Fibroblast of upper back skin (primary cell): Measurements from ENCODE around the gene MAGEL2.
"Not testable (repeated sequence)": the region's sequence is repeated elsewhere in the genome, so short reads cannot be mapped to it uniquely, and the experiment has no call there.

Experiments used
- DNase-seq: peaks from one replicate; pipeline ENCODE4 v3.0.0-alpha.2; 2013

Gene MAGEL2

DNA sequence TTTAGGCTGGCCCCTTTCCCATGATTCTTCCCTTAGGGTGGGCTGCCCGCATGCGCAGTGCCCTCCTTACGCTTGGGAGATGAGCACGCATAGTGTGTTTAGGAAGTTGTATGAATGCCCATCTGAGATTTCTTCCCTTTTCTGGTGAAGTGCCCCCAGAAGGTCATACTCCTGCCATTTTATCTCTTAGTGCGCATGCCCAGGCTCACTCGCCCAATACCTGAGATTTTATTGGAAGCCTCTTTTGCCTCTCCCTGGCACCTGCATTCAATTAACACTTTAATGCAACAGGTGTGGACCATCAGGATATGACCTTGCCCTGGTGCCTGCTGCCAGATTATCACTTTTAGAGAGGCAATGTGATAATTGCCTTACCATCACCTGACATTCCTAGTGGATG is 45.5 kb downstream of the MAGEL2 start:
- no peak for DNase-seq

DNA sequence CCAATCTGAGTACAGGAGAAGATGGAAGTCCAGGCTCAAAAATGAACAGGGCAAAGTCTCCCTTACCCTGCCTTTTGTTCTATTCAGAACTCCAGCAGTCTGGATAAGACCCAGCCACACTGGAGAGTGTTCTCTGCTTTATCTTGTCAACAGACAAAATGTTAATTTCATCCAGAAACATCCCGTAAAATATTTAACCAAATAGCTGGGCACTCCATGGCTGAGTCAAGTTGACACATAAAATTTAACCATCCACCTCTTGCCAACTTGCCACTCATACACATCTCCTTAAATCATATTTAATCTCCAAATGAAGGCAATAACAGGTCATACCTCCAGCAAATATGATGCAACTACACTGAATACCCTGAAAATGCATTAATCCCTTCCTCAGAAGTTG is 48.6 kb downstream of the MAGEL2 start:
- no peak for DNase-seq

DNA sequence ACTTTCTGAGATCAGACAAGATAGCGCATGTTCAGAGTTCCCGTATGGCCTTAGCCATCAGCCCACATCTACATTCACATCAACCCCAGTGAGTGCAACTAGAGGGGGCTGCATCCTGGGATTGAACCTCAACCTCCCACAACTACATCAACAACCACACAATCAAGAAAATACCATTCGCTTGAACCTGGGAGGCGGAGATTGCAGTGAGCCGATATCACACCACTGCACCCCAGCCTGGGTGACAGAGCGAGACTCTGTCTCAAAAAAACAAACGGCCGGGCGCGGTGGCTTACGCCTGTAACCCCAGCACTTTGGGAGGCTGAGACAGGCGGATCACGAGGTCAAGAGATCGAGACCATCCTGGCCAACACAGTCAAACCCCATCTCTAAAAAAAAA is 50.4 kb downstream of the MAGEL2 start:
- not testable (repeated sequence) for DNase-seq

DNA sequence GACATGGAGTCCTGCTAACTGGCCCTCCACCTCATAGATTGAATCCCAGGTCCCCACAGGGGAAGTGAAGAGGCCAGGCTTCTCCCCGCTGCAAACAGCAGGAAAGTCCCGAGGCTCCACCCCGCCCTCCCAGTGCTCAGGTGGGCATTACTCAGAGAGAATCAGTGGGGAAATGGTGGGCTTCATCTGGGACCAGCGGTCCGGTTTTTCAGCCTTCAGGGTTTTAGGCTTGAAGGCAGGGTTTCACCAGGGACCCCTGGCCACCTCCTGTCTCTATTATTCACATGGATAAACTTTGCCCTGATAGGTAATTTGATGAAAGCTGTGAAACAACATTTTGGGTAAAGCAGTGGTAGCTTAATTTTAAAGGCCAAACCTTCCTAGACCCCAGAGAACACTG is 50.9 kb downstream of the MAGEL2 start:
- DNase-seq, result no peak

DNA sequence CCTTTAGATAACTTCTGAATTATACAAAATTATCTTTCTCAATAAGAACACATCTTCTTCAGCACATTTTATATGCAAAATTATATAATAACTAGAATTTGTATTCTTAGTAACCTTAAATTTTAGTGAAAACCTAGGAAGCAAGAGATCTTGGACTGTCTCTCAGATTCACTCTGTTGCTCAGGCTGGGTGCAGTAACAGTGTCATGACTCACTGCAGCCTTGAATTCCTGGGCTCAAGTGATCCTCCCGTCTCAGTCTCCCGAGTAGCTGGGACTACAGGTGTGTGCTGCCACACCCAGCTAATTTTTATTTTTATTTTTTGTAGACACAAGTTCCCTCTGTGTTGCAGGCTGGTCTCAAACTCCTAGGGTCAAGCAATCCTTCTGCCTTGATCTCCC is 52.3 kb downstream of the MAGEL2 start:
- no peak for DNase-seq

DNA sequence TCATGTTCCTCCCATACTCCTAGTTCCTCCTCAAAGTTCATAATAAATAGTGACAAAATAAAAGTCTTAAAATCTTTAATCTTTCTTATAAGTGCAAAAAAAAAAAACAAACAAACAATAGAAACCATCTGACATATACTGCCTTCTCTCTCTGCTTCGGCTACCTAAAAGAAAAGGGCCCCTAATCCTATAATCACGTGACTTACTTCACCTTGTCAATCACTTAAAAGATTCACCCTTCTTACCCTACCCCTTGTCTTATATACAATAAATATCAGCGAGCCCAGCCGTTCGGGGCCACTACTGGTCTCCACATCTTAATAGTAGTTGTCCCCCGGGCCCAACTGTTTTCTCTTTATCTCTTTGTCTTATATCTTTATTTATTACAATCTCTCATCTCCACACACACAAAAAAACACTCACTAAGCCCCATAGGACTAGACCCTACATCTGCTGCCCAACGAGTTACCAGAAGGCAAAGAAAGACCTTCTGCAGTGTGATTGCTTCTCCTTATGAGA is 53.4 kb downstream of the MAGEL2 start:
- no peak for DNase-seq
